ENCODE measurements around the gene GRIN2A.

GRIN2A gene

DNA sequence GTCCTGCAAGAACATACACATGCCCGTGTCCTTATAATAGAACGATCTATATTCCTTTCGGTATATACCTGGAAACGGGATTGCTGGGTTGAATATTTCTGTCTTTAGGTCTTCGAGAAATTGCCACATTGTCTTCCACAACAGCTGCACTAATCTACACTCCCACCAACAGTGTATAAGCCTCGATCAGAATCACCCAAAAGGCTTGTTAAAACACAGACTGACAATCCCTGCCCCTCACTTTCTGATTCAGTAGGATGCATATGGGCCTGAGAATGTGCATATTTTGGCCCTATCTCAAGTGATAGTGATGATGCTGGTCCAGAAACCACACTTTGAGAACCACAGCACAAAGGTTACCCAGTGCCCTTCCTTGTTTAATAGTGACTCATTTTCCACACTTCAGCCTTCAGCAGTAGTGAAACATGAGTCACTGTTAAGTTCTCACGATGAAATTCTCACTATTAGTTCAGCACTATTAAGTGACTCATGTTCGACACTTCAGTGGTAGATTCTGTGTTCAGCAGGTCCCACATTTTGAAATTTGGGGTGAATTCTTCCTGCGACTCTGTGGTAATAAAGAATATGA, 215.6 kb downstream of the GRIN2A start:
- DNase-seq (ENCODE audit: low read depth) = peak; percentile 4

- DNase-seq (ENCODE audit: low read depth) = no peak
Measured at GRCh38 chr16:9965079-9965478, 217.1 kb downstream of the GRIN2A start.

- no peak for DNase-seq (ENCODE audit: low read depth)
Measured at GRCh38 chr16:9964426-9964825, 217.8 kb downstream of the GRIN2A start.

- DNase-seq (ENCODE audit: low read depth) = no peak
Measured at GRCh38 chr16:9957433-9957832, 224.8 kb downstream of the GRIN2A start.

GRCh38 chr16:9957002-9957401, 225.2 kb downstream of the GRIN2A start:
- no peak for DNase-seq (ENCODE audit: low read depth)

DNA sequence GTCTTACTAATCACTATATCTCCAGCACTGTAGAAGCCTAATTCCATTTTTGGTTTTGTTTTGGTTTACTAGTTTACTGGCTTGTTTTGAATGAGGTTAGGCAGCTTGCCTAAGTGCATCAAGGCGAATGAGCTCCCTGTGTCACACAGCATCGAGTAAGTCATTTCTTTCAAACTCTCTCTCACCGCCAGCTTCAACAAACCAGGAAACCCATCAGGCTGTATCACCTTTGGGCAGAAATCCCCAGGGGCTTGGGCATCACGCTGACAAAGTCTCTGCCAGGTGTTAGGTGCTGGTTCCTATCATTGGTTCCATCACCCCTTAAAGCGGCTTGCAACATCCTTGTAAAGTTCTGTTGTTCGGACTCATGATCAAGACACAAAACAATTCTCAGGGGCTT, 226.6 kb downstream of the GRIN2A start:
- no peak for DNase-seq (ENCODE audit: low read depth)

GRCh38 chr16:9953908-9954570, 228.2 kb downstream of the GRIN2A start:
- no peak for DNase-seq (ENCODE audit: low read depth)

DNA sequence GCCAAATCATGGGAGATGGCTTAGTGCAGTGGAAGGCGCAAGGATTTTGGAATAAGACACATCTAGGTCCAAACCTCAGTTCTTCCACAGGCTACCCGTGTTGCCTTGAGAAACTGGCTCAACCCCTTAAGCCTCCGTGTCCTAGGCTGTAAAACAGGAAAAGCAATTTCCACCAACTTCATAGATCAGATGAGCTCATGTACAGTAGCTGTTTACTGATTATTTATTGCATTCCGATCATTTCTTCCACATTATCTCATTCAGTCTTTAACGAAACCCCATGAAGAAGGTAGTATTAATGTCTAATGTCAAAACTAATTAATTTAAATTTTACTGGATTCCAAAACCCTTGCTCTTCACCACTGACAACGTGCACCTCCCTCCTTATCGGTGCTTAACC, 231.6 kb downstream of the GRIN2A start:
- no peak for DNase-seq (ENCODE audit: low read depth)

DNA sequence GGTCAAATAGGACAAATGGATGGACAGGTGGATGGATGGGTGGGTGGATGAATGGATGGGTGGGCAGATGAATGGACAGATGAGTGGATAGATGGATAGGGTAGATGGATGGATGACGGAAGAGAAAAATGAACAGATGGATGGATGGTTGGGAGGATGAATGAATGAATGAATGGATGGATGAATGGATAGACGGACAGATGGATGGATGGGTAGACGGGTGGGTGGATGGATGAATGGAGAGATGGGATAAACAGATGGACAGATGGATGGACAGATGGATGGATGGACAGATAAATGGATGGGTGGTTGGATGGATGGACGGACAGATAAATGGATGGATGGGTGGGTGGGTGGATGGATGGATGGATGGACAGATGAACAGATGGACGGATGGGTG, 232.8 kb downstream of the GRIN2A start:
- no peak for DNase-seq (ENCODE audit: low read depth)

- DNase-seq (ENCODE audit: low read depth) = no peak
Measured at GRCh38 chr16:9948933-9949332, 233.3 kb downstream of the GRIN2A start.

DNA sequence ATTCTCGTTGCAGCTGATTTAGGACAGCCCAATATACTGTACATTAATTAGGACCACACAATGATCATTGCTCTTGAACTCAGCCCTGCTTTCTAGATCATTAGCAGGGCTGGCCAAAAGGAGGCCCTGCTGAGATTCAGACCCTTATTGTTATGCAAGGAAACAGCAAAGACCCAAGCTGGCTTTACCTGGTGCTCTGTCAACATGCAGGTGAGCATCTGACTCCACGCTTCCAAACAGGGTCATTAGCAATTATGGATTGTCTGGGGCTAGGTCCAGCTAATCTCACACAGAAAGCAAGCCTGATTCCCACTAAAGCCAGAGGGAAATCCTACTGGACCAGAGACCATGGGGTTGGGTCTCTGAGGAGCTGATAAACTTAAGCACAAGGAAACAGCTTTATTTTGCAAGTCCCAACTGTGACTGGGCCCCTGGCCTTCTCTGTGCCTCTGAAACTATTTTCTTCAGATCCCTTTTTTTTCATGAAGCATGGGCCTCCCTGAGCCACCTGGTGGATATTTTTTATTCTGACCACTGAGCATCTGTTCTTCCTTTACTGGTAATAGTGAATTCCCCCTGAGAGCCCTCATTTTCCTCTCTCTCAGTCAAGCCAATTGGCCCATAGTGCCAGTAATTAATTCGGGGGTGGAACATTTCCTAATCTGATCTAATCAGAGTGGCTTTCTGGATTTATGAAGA, 236.1 kb downstream of the GRIN2A start:
- no peak for DNase-seq (ENCODE audit: low read depth)

GRCh38 chr16:9943121-9943520, 239.1 kb downstream of the GRIN2A start:
- DNase-seq (ENCODE audit: low read depth) = no peak

DNA sequence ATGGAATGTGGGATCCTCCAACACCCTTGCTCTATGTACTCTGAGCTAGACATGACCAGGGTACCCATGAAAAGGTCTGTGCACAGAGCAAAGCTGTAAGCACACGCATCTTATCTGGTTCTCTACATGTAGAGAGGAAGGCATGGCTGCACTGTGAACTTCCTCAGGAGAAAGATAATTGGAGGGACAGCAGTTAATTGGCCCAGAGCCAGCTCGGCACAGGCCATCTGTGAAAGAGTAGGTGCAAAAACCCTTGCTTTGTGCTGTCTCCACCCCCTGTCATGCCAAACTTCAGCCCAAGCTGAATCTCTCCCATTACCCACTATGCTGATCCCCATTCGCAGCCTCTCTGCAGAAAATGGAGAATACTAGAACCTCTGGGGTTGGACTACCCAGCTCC, 241.0 kb downstream of the GRIN2A start:
- DNase-seq (ENCODE audit: low read depth) = no peak

GRCh38 chr16:9934723-9935508, 247.3 kb downstream of the GRIN2A start:
- DNase-seq (ENCODE audit: low read depth) = no peak

- DNase-seq (ENCODE audit: low read depth) = no peak
Measured at GRCh38 chr16:9932919-9933653, 249.1 kb downstream of the GRIN2A start.

GRCh38 chr16:9932000-9932399, 250.2 kb downstream of the GRIN2A start:
- no peak for DNase-seq (ENCODE audit: low read depth)

GRCh38 chr16:9929836-9930235, 252.4 kb downstream of the GRIN2A start:
- DNase-seq (ENCODE audit: low read depth) = no peak

- no peak for DNase-seq (ENCODE audit: low read depth)
Measured at GRCh38 chr16:9929313-9929712, 252.9 kb downstream of the GRIN2A start.

DNA sequence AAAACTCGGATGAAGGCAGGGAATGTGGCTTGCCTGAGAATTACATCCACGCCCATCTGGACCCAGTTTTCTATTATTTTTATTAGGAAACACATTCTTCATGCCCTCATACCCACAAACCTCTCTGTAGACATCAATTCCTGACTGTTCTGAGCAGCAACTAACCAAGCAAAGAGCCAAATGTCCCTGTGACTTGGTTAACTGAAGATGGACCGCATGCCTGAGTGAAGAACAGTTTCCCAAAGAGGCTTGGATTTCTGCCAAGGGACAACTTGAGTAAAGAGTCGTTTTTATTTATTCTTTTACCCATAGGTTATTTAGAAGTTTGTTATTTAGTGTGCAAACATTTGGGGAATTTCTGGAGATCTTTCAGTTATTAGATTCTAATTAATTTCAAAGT, 259.8 kb downstream of the GRIN2A start:
- no peak for DNase-seq (ENCODE audit: low read depth)

DNA sequence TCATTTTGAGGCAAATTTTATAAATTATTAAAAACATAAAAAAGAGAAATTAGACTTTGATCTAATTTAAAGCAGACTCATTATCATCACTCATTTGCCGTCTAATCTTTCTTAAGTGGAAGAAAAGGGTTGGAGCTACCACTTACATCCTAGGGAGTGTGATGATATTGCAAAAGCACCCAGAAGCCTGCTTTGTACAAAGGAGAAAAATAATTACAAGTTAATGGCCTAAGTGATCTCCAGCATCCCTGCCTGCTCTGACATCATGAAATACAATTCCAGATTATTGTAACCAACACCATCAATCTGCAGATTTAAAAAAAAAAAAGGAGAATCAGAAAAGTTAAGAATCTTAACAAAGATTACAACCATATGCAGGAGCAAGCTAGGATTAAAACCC, 260.2 kb downstream of the GRIN2A start:
- no peak for DNase-seq (ENCODE audit: low read depth)

DNA sequence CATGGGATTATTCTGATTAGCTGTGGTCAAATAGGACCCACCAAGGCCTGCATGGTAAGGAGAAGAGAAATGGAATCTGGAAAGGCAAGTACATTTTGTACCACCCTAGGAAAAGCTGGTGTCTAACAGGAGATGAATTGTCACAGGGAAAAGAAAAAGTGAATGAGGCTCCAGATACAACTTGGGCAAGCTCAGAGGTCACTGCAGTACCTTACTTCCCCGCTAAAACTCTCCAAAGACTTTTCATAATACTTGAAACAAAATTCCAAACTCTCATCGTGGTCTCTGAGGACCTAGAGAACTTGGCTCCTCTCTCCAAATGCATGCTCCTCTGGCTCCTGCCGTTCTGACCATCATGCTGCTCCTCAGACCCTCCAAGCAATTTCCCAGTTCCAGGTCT, 262.8 kb downstream of the GRIN2A start:
- DNase-seq (ENCODE audit: low read depth) = no peak

- DNase-seq (ENCODE audit: low read depth) = no peak
Measured at GRCh38 chr16:9917691-9918090, 264.5 kb downstream of the GRIN2A start.

Data from stromal cell of bone marrow (primary cell).